IMR-90 (cell line): ENCODE measurements around the gene DOCK2. TPM values are rescaled to one million over a fixed set of nuclear protein-coding genes. Genes with fewer than 3 reads are reported as not detected.

Experiments used
- ATAC-seq: fragments of 200-7000 bp; cut with Tn5 transposase; 2 replicates; pipeline ENCODE4 v1.9.1; 2020; ENCODE audit warnings: low read depth, mild to moderate bottlenecking, moderate library complexity
- BruUV-seq: library from RNA; stranded (reverse); fragments of 400-500 nt; replicated peaks from 2 replicates; lab custom pipeline; 2021; lab: Mats Ljungman, UMichigan
- CTCF ChIA-PET: fragments of 300-600 bp; formaldehyde crosslinking; extraction: SDS; loops from one replicate; lab custom pipeline; 2021; ENCODE audit warnings: antibody characterized with exemption; lab: Yijun Ruan, JAX
- POLR2A ChIA-PET: fragments of 300-600 bp; sonication (Branson Sonifier 250); formaldehyde crosslinking; loops from one replicate; lab custom pipeline; 2022; ENCODE audit warnings: antibody characterized with exemption; ENCODE audit not compliant: unreplicated experiment; lab: Charles Lee
- DNase-seq: peaks from one replicate; pipeline ENCODE4 v3.0.0; 2013
- H2AFZ ChIP-seq: replicated peaks from 2 replicates; pipeline ENCODE3; 2013; ENCODE audit warnings: low read length, mild to moderate bottlenecking; ENCODE audit not compliant: poor library complexity
- H2AK5ac ChIP-seq: 2 replicates; pipeline ENCODE4 v1.6.1; 2013; ENCODE audit warnings: low read depth, low read length, inconsistent platforms
- H2AK9ac ChIP-seq: replicated peaks from 2 replicates; pipeline ENCODE3; 2013; ENCODE audit warnings: mild to moderate bottlenecking, low read depth, low read length, moderate library complexity; ENCODE audit not compliant: poor library complexity
- H2BK120ac ChIP-seq: 2 replicates; pipeline ENCODE4 v1.6.1; 2013; ENCODE audit warnings: low read depth, low read length, inconsistent platforms
- H2BK15ac ChIP-seq: 3 replicates; pipeline ENCODE4 v1.6.1; 2013; ENCODE audit warnings: low read depth, low read length, inconsistent platforms
- H2BK20ac ChIP-seq: 2 replicates; pipeline ENCODE4 v1.6.1; 2013; ENCODE audit warnings: low read depth, mild to moderate bottlenecking, inconsistent platforms, low read length, moderate library complexity
- H2BK5ac ChIP-seq: 2 replicates; pipeline ENCODE4 v1.6.1; 2013; ENCODE audit warnings: mild to moderate bottlenecking, low read depth, low read length, inconsistent platforms; ENCODE audit not compliant: poor library complexity, severe bottlenecking
- H3K14ac ChIP-seq: replicated peaks from 2 replicates; pipeline ENCODE4 v1.6.1; 2013; ENCODE audit warnings: low read depth, low read length, inconsistent platforms
- H3K18ac ChIP-seq: 2 replicates; pipeline ENCODE4 v1.6.1; 2013; ENCODE audit warnings: low read depth, low read length, control low read depth
- H3K23ac ChIP-seq: 2 replicates; pipeline ENCODE4 v1.6.1; 2013; ENCODE audit warnings: low read depth, low read length, inconsistent platforms
- H3K27ac ChIP-seq: 2 replicates; pipeline ENCODE4 v1.5.1; 2013; ENCODE audit warnings: mild to moderate bottlenecking, control low read depth, low read length; ENCODE audit not compliant: insufficient read depth
- H3K27me3 ChIP-seq: 2 replicates; pipeline ENCODE4 v1.6.1; 2013; ENCODE audit warnings: low read length; ENCODE audit not compliant: control insufficient read depth, insufficient read depth
- H3K36me3 ChIP-seq: 2 replicates; pipeline ENCODE4 v1.6.1; 2013; ENCODE audit warnings: low read length, mixed read lengths; ENCODE audit not compliant: control insufficient read depth, insufficient read depth
- H3K4ac ChIP-seq: 2 replicates; pipeline ENCODE4 v1.6.1; 2013; ENCODE audit warnings: low read depth, low read length, inconsistent platforms
- H3K4me1 ChIP-seq: 2 replicates; pipeline ENCODE4 v1.6.1; 2013; ENCODE audit warnings: low read length, mixed read lengths; ENCODE audit not compliant: control insufficient read depth, insufficient read depth
- H3K4me2 ChIP-seq: 2 replicates; pipeline ENCODE4 v1.6.1; 2013; ENCODE audit warnings: low read depth, mild to moderate bottlenecking, control low read depth, low read length, moderate library complexity
- H3K4me3 ChIP-seq: 2 replicates; pipeline ENCODE4 v1.5.1; 2013; ENCODE audit warnings: low read depth, mild to moderate bottlenecking, control low read depth, low read length, moderate library complexity; ENCODE audit not compliant: insufficient read depth
- H3K56ac ChIP-seq: 2 replicates; pipeline ENCODE4 v1.6.1; 2013; ENCODE audit warnings: low read length, inconsistent platforms; ENCODE audit not compliant: insufficient read depth; ENCODE audit errors: extremely low read depth
- H3K79me1 ChIP-seq, 2 experiments: 2 replicates each; pipeline ENCODE4 v1.6.1; 2013; ENCODE audit warnings: low read length in 2 of 2, inconsistent platforms in 1 of 2, low read depth in 1 of 2
- H3K9ac ChIP-seq: 2 replicates; pipeline ENCODE4 v1.6.1; 2013; ENCODE audit warnings: low read depth, low read length, control low read depth
- H3K9me1 ChIP-seq: 2 replicates; pipeline ENCODE4 v1.6.1; 2013; ENCODE audit warnings: low read length, inconsistent platforms; ENCODE audit not compliant: insufficient read depth
- H3K9me3 ChIP-seq: 2 replicates; pipeline ENCODE4 v1.6.1; 2013; ENCODE audit warnings: low read length; ENCODE audit not compliant: control insufficient read depth, insufficient read depth
- H4K20me1 ChIP-seq: 2 replicates; pipeline ENCODE4 v1.6.1; 2013; ENCODE audit warnings: low read length, inconsistent platforms; ENCODE audit not compliant: insufficient read depth
- H4K5ac ChIP-seq: 2 replicates; pipeline ENCODE4 v1.6.1; 2013; ENCODE audit warnings: mild to moderate bottlenecking, low read depth, low read length, control low read depth
- H4K8ac ChIP-seq, 2 experiments: 2 replicates each; pipeline ENCODE4 v1.6.1; 2013; ENCODE audit warnings: low read depth in 2 of 2, low read length in 2 of 2, control low read depth in 1 of 2, inconsistent platforms in 1 of 2
- H4K91ac ChIP-seq: 2 replicates; pipeline ENCODE4 v1.6.1; 2013; ENCODE audit warnings: low read depth, low read length, inconsistent platforms; ENCODE audit not compliant: insufficient read depth
- BHLHE40 ChIP-seq: fragments of 150-350 bp; IDR thresholded peaks from 2 replicates; pipeline ENCODE4 v1.6.1; 2016; ENCODE audit warnings: mild to moderate bottlenecking, low read depth, low read length
- CEBPB ChIP-seq: IDR thresholded peaks from 2 replicates; pipeline ENCODE4 v1.6.1; 2012; ENCODE audit warnings: low read depth, low read length, improper control_type of control experiment
- CHD1 ChIP-seq: IDR thresholded peaks from 2 replicates; pipeline ENCODE4 v1.6.1; 2012; ENCODE audit warnings: low read depth, low read length, improper control_type of control experiment
- MXI1 ChIP-seq: IDR thresholded peaks from 2 replicates; pipeline ENCODE4 v1.6.1; 2012; ENCODE audit warnings: low read depth, mild to moderate bottlenecking, low read length, moderate library complexity, borderline replicate concordance
- NFE2L2 ChIP-seq: fragments of 150-350 bp; IDR thresholded peaks from 2 replicates; pipeline ENCODE4 v1.6.1; 2016; ENCODE audit warnings: low read depth, mild to moderate bottlenecking, low read length
- POLR2A ChIP-seq: IDR thresholded peaks from 2 replicates; pipeline ENCODE4 v1.6.1; 2012; ENCODE audit warnings: mild to moderate bottlenecking, low read depth, low read length
- RFX5 ChIP-seq: IDR thresholded peaks from 2 replicates; pipeline ENCODE4 v1.8.0; 2012; ENCODE audit warnings: low read depth, mild to moderate bottlenecking, low read length, moderate library complexity
- SMC3 ChIP-seq: fragments of 150-350 bp; IDR thresholded peaks from 2 replicates; pipeline ENCODE4 v1.6.1; 2016; ENCODE audit warnings: low read depth, mild to moderate bottlenecking, antibody characterized with exemption, low read length, moderate library complexity
- WGBS, 2 experiments: methylation state at CpG; one replicate each; pipeline versions ENCODE4 v1.1.5 to v1.1.7; 2013; ENCODE audit warnings: missing lambda C conversion rate in 2 of 2; ENCODE audit not compliant: insufficient read length in 1 of 2; ENCODE audit errors: extremely low coverage in 2 of 2; 5-methylcytosine and 5-hydroxymethylcytosine counted together
- dilution Hi-C: fragments of 300-500 bp; cut with HindIII; formaldehyde crosslinking; loops from one replicate; pipeline ENCODE4 v1.14.3; 2018; ENCODE audit warnings: low sequenced_read_pairs; ENCODE audit not compliant: unreplicated experiment
- in situ Hi-C: fragments of 300-500 bp; cut with MboI; formaldehyde crosslinking; loops from 3 replicates; pipeline ENCODE4 v1.14.3; 2019; ENCODE audit warnings: low sequenced_read_pairs, inconsistent platforms, mixed read lengths
- intact Hi-C: fragments of 100-400 bp; cut with micrococcal nuclease; formaldehyde crosslinking; loops from 2 replicates; pipeline ENCODE4 v1.10.0; 2022
- polyA plus RNA-seq, 3 experiments: library from polyadenylated mRNA; depleted of rRNA; stranded (reverse); fragments of >200 nt; gene quantifications; 2 replicates each; pipeline ENCODE4 v1.2.3, GENCODE V29; 2012; ENCODE audit warnings: low replicate concordance in 1 of 3
- total RNA-seq: library from RNA; depleted of rRNA; stranded (reverse); fragments of >200 nt; gene quantifications from 2 replicates; pipeline ENCODE4 v1.2.3, GENCODE V29; 2012

The DOCK2 gene
- total and polyA plus RNA-seq, 2 of the 4 experiments (the other 2 are of a cell fraction), result 0.72 to 3.0 TPM

- DNase-seq, result no peak
- in situ Hi-C loops, result no loop called here
Observed at GRCh38 chr5:169870211-169870610, 233.1 kb downstream of the DOCK2 start.

More at GRCh38 chr5:169870211-169870610, 233.1 kb downstream of the DOCK2 start:
- H3K18ac ChIP-seq, result no peak overlapping the region
- no peaks in the 10 kb centered on the region for H3K27me3 ChIP-seq
- H3K9ac ChIP-seq, result no peak overlapping the region
- H2BK5ac ChIP-seq, result no peak overlapping the region
- no CpG with 5 or more reads among the region's 2 CpGs for WGBS, 2 experiments
- H3K27ac ChIP-seq, result no peak overlapping the region
- peaks cover 0 to 6% of the 10 kb centered on the region in 2 experiments; a peak in 1 of 4 replicates for H3K79me1 ChIP-seq
- no peak overlapping the region for H2BK20ac ChIP-seq
- peaks cover 2% of the 10 kb centered on the region; the same call in 1 of the 2 replicates for H3K36me3 ChIP-seq
- H4K91ac ChIP-seq, result no peak overlapping the region
- no peaks in the 10 kb centered on the region for H3K9me3 ChIP-seq
- no peak overlapping the region for H2AK9ac ChIP-seq
- no TSS peak for BruUV-seq
- TF ChIP-seq CEBPB (no peak), SMC3 (no peak), RFX5 (no peak), MXI1 (no peak), CHD1 (no peak), POLR2A (no peak), BHLHE40 (no peak), NFE2L2 (no peak)
- H2BK120ac ChIP-seq, result no peak overlapping the region
- POLR2A ChIA-PET, result no interaction called here
- dilution Hi-C loops, result no loop called here
- H3K9me1 ChIP-seq, result no peaks in the 10 kb centered on the region
- ATAC-seq, result no peak
- H3K23ac ChIP-seq, result no peak overlapping the region
- H3K14ac ChIP-seq, result no peak overlapping the region
- no peak overlapping the region for H2BK15ac ChIP-seq
- intact Hi-C loops, result no loop called here
- no peak overlapping the region for H4K8ac ChIP-seq
- no peak overlapping the region for H3K56ac ChIP-seq
- H3K4me3 ChIP-seq, result no peak overlapping the region
- H4K5ac ChIP-seq, result no peak overlapping the region
- no peaks in the 10 kb centered on the region; the same call in 1 of the 2 replicates for H3K4me1 ChIP-seq
- no peak overlapping the region for H2AFZ ChIP-seq
- no peak overlapping the region for H3K4me2 ChIP-seq
- H4K20me1 ChIP-seq, result no peaks in the 10 kb centered on the region
- no peak overlapping the region for H2AK5ac ChIP-seq
- CTCF ChIA-PET, result no interaction called here
- no peak overlapping the region for H3K4ac ChIP-seq
